Mesenchymal stem cell (in vitro differentiated cells and primary cell): ENCODE results near the gene NKAP.
"Not testable (repeated sequence)": the region's sequence is repeated elsewhere in the genome, so short reads cannot be mapped to it uniquely, and the experiment has no call there.

Experiments used
- DNase-seq: peaks from one replicate; pipeline ENCODE4 v3.0.0-alpha.2; 2013
- H2AFZ ChIP-seq: one replicate; pipeline ENCODE4 v1.6.1; 2013; ENCODE audit warnings: low read depth, mild to moderate bottlenecking, control low read depth, inconsistent platforms, low read length, moderate library complexity
- H2AK5ac ChIP-seq: 2 replicates; pipeline ENCODE4 v1.6.1; 2013; ENCODE audit warnings: low read length, moderate library complexity, mild to moderate bottlenecking, inconsistent platforms; ENCODE audit not compliant: severe bottlenecking
- H2BK120ac ChIP-seq: one replicate; pipeline ENCODE4 v1.6.1; 2013; ENCODE audit warnings: low read depth, mild to moderate bottlenecking, inconsistent platforms, low read length, moderate library complexity
- H2BK12ac ChIP-seq, 2 experiments: one replicate each; pipeline ENCODE4 v1.6.1; 2013; ENCODE audit warnings: inconsistent platforms in 2 of 2, low read length in 2 of 2, mild to moderate bottlenecking in 2 of 2, moderate library complexity in 2 of 2, control low read depth in 1 of 2
- H2BK15ac ChIP-seq: one replicate; pipeline ENCODE4 v1.6.1; 2013; ENCODE audit warnings: mild to moderate bottlenecking, low read depth, inconsistent platforms; ENCODE audit not compliant: poor library complexity, severe bottlenecking
- H2BK5ac ChIP-seq: 2 replicates; pipeline ENCODE4 v1.6.1; 2013; ENCODE audit warnings: low read depth, mild to moderate bottlenecking, low read length, control low read depth, inconsistent platforms; ENCODE audit not compliant: poor library complexity, severe bottlenecking
- H3K14ac ChIP-seq, 2 experiments: one replicate each; pipeline ENCODE4 v1.6.1; 2013; ENCODE audit warnings: inconsistent platforms in 2 of 2, low read length in 2 of 2, control low read depth in 1 of 2, mild to moderate bottlenecking in 1 of 2, moderate library complexity in 1 of 2
- H3K18ac ChIP-seq, 2 experiments: one replicate each; pipeline ENCODE4 v1.6.1; 2013; ENCODE audit warnings: inconsistent platforms in 2 of 2, low read length in 2 of 2, control low read depth in 1 of 2, low read depth in 1 of 2, mild to moderate bottlenecking in 1 of 2
- H3K23ac ChIP-seq, 2 experiments: one replicate each; pipeline ENCODE4 v1.6.1; 2013; ENCODE audit warnings: inconsistent platforms in 2 of 2, low read length in 2 of 2, mild to moderate bottlenecking in 2 of 2, moderate library complexity in 2 of 2, control low read depth in 1 of 2
- H3K27ac ChIP-seq: 2 replicates; pipeline ENCODE4 v1.5.1; 2013; ENCODE audit warnings: mild to moderate bottlenecking, moderate library complexity, low read length, control low read depth, inconsistent platforms; ENCODE audit not compliant: poor library complexity, severe bottlenecking
- H3K27me3 ChIP-seq, 2 experiments: 2 replicates each; pipeline versions ENCODE4 v1.6.1 to v1.7.0; 2013; ENCODE audit warnings: low read length in 2 of 2, mild to moderate bottlenecking in 2 of 2, moderate library complexity in 2 of 2, control low read depth in 1 of 2, inconsistent platforms in 1 of 2; ENCODE audit not compliant: control insufficient read depth in 1 of 2, insufficient read depth in 1 of 2
- H3K36me3 ChIP-seq, 2 experiments: 2 replicates each; pipeline versions ENCODE4 v1.6.1 to v1.7.0; 2013; ENCODE audit warnings: low read length in 2 of 2, control low read depth in 1 of 2, inconsistent platforms in 1 of 2, low read depth in 1 of 2, mild to moderate bottlenecking in 1 of 2; ENCODE audit not compliant: insufficient read depth in 2 of 2, control insufficient read depth in 1 of 2
- H3K4ac ChIP-seq, 2 experiments: one replicate each; pipeline ENCODE4 v1.6.1; 2013; ENCODE audit warnings: inconsistent platforms in 2 of 2, low read length in 2 of 2, mild to moderate bottlenecking in 2 of 2, moderate library complexity in 2 of 2, control low read depth in 1 of 2, low read depth in 1 of 2
- H3K4me1 ChIP-seq: 2 replicates; pipeline ENCODE4 v1.6.1; 2013; ENCODE audit warnings: low read depth, low read length, control low read depth; ENCODE audit not compliant: control insufficient read depth, insufficient read depth
- H3K4me2 ChIP-seq: 2 replicates; pipeline ENCODE4 v1.6.1; 2013; ENCODE audit warnings: low read length, mild to moderate bottlenecking, inconsistent platforms; ENCODE audit not compliant: poor library complexity, severe bottlenecking
- H3K4me3 ChIP-seq, 2 experiments: 2 replicates each; pipeline versions ENCODE4 v1.5.1 to v1.7.0; 2013; ENCODE audit warnings: low read length in 2 of 2, mild to moderate bottlenecking in 2 of 2, control low read depth in 1 of 2, low read depth in 1 of 2; ENCODE audit not compliant: insufficient read depth in 1 of 2
- H3K79me1 ChIP-seq: replicated peaks from 2 replicates; pipeline ENCODE4 v1.6.1; 2013; ENCODE audit warnings: mild to moderate bottlenecking, control low read depth, low read length, inconsistent platforms; ENCODE audit not compliant: poor library complexity, severe bottlenecking
- H3K9ac ChIP-seq: 2 replicates; pipeline ENCODE4 v1.7.0; 2013; ENCODE audit warnings: mild to moderate bottlenecking, low read length, moderate library complexity
- H3K9me3 ChIP-seq: 2 replicates; pipeline ENCODE4 v1.7.0; 2013; ENCODE audit warnings: mild to moderate bottlenecking, low read length; ENCODE audit not compliant: control insufficient read depth
- H4K8ac ChIP-seq: one replicate; pipeline ENCODE4 v1.6.1; 2013; ENCODE audit warnings: inconsistent platforms, mild to moderate bottlenecking, low read length, moderate library complexity
- H4K91ac ChIP-seq: one replicate; pipeline ENCODE4 v1.6.1; 2013; ENCODE audit warnings: mild to moderate bottlenecking, low read length, inconsistent platforms
- WGBS: methylation state at CpG from one replicate; pipeline ENCODE4 v1.1.7; 2013; ENCODE audit warnings: mixed read lengths; 5-methylcytosine and 5-hydroxymethylcytosine counted together

The NKAP gene

GRCh38 chrX:119899125-119899524 lies 44.4 kb downstream of the NKAP start:
- no peak for DNase-seq
- Histone ChIP-seq H3K79me1 (no peaks in the 10 kb centered on the region), H4K8ac (no peak overlapping the region), H3K4ac (no peak overlapping the region), H2BK15ac (no peak overlapping the region), H3K4me1 (no peaks in the 10 kb centered on the region), H2BK5ac (no peak overlapping the region), H3K4me2 (no peak overlapping the region), H3K23ac (no peak overlapping the region), H4K91ac (no peak overlapping the region), H3K27me3 (no peaks in the 10 kb centered on the region), H2BK120ac (no peak overlapping the region), H2AK5ac (no peak overlapping the region), H3K14ac (no peak overlapping the region), H2AFZ (no peak overlapping the region), H3K9ac (no peak overlapping the region), H3K36me3 (no peaks in the 10 kb centered on the region), H3K27ac (no peak overlapping the region), H3K9me3 (no peaks in the 10 kb centered on the region), H3K18ac (no peak overlapping the region), H2BK12ac (no peak overlapping the region), H3K4me3 (no peak overlapping the region)
- WGBS, result 25% methylated on average over 2 of the region's 2 CpGs

GRCh38 chrX:119895843-119896326 lies 47.7 kb downstream of the NKAP start, which contains the start of gene AKAP14:
Gene AKAP14, plus strand, starts transcription at chrX:119895893. Its CDS starts 7,331 bp downstream, at chrX:119903224.
- Histone ChIP-seq H3K4me1 (no peaks in the 10 kb centered on the region), H3K9ac (no peak within 1 kb of the TSS), H3K27me3 (peaks cover 0 to 3% of the 10 kb centered on the region in 2 experiments), H2AFZ (no peak within 1 kb of the TSS), H3K79me1 (no peaks in the 10 kb centered on the region), H3K27ac (no peak within 1 kb of the TSS), H2BK5ac (no peak within 1 kb of the TSS), H3K36me3 (no peaks in the 10 kb centered on the region), H3K14ac (no peak within 1 kb of the TSS), H4K91ac (no peak within 1 kb of the TSS), H2BK15ac (no peak within 1 kb of the TSS), H2BK120ac (no peak within 1 kb of the TSS), H3K4ac (no peak within 1 kb of the TSS), H4K8ac (no peak within 1 kb of the TSS), H3K18ac (no peak within 1 kb of the TSS), H2BK12ac (no peak within 1 kb of the TSS), H3K4me3 (no peak within 1 kb of the TSS), H3K4me2 (no peak within 1 kb of the TSS), H3K9me3 (no peaks in the 10 kb centered on the region), H3K23ac (no peak within 1 kb of the TSS), H2AK5ac (no peak within 1 kb of the TSS)
- 73% methylated on average over 2 of the region's 4 CpGs for WGBS
- peak; percentile 22 for DNase-seq

GRCh38 chrX:119891961-119892692 lies 51.4 kb downstream of the NKAP start:
- not testable (repeated sequence) for H3K14ac ChIP-seq, H3K18ac ChIP-seq, H2BK120ac ChIP-seq, H3K9me3 ChIP-seq, H3K4me1 ChIP-seq, H2AK5ac ChIP-seq, H2BK12ac ChIP-seq, H3K4me2 ChIP-seq, H4K91ac ChIP-seq, DNase-seq, H3K23ac ChIP-seq, H3K9ac ChIP-seq, H3K36me3 ChIP-seq, H3K79me1 ChIP-seq, H2BK5ac ChIP-seq, H2BK15ac ChIP-seq, H3K4ac ChIP-seq, H3K27ac ChIP-seq, H3K27me3 ChIP-seq, H2AFZ ChIP-seq, H3K4me3 ChIP-seq, H4K8ac ChIP-seq
- WGBS, result 87% methylated on average over 14 of the region's 16 CpGs

- not testable (repeated sequence) for H3K36me3 ChIP-seq, H4K91ac ChIP-seq, H3K9me3 ChIP-seq, H3K4ac ChIP-seq, H3K23ac ChIP-seq, H2AFZ ChIP-seq, DNase-seq, H2AK5ac ChIP-seq, H3K14ac ChIP-seq, H3K4me1 ChIP-seq, H3K18ac ChIP-seq, H2BK120ac ChIP-seq, H2BK15ac ChIP-seq, H3K4me2 ChIP-seq, H2BK12ac ChIP-seq, H3K27me3 ChIP-seq, H3K27ac ChIP-seq, H2BK5ac ChIP-seq, H3K9ac ChIP-seq, H3K79me1 ChIP-seq, H3K4me3 ChIP-seq, H4K8ac ChIP-seq
- WGBS, result 92% methylated on average over 12 of the region's 36 CpGs
Observed at GRCh38 chrX:119890626-119891025, 52.9 kb downstream of the NKAP start.
